Adrenal gland (tissue), 12 donors: ENCODE results near the gene RCC2. TPM values are rescaled to one million over a fixed set of nuclear protein-coding genes. Genes with fewer than 3 reads are reported as not detected.

Experiments used
- DNase-seq, 7 donors: peaks; one replicate each; pipeline ENCODE4 v3.0.0-alpha.2; 2019 to 2020
- H3K27ac ChIP-seq, 5 donors: fragments of 200-600 bp; sonication (generic) in 4 of 5; 1 replicate in 3 of 5; 2 replicates in 2 of 5; pipeline versions ENCODE4 v1.5.1 to v1.8.0; 2016 to 2020; ENCODE audit warnings: mild to moderate bottlenecking in 1 of 5
- H3K27me3 ChIP-seq: fragments of 200-600 bp; 2 replicates; pipeline ENCODE4 v1.8.0; 2021
- H3K36me3 ChIP-seq, 2 donors: fragments of 200-600 bp; replicated peaks in 1 of 2; 1 replicate in 1 of 2; 2 replicates in 1 of 2; pipeline versions ENCODE4 v1.5.1 to v1.8.0; 2018 to 2022
- H3K4me1 ChIP-seq, 2 donors: fragments of 200-600 bp; replicated peaks in 1 of 2; 1 replicate in 1 of 2; 2 replicates in 1 of 2; pipeline versions ENCODE4 v1.5.1 to v1.8.0; 2018 to 2021
- H3K4me3 ChIP-seq, 4 donors: fragments of 200-600 bp; sonication (generic) in 3 of 4; one replicate each; pipeline ENCODE4 v1.5.1; 2016 to 2018
- H3K9me3 ChIP-seq, 3 donors: fragments of 200-600 bp; sonication (generic) in 1 of 3; replicated peaks in 1 of 3; 1 replicate in 2 of 3; 2 replicates in 1 of 3; pipeline versions ENCODE4 v1.5.1 to v1.8.0; 2016 to 2021
- POLR2A ChIP-seq, 2 donors: fragments of 450-650 bp; IDR thresholded peaks; one replicate each; pipeline ENCODE4 v1.6.1; 2017; ENCODE audit warnings: antibody characterized with exemption in 2 of 2, mild to moderate bottlenecking in 2 of 2, moderate library complexity in 1 of 2
- whole genome bisulfite sequencing, 4 donors: extraction: QIAGEN DNeasy Blood & Tissue Kit in 2 of 4; methylation state at CpG; one replicate each; pipeline versions ENCODE4 v1.1.5 to v1.1.7; 2013 to 2017; 5-methylcytosine and 5-hydroxymethylcytosine counted together
- intact Hi-C, 2 donors: fragments of 100-400 bp; cut with DNase I; formaldehyde crosslinking; loops; one replicate each; pipeline versions ENCODE4 v1.14.1 to v1.15.0; 2022 to 2023
- polyA plus RNA-seq, 3 donors: library from polyadenylated mRNA; stranded (reverse); fragments of 200-250 nt in 2 of 3; fragments of 350-450 nt in 1 of 3; fragmentation: Illumina TruSeq in 1 of 3; extraction: RNeasy Lipid Tissue Mini Kit (QIAGEN cat#74804) in 1 of 3; gene quantifications; one replicate each; pipeline ENCODE4 v1.2.3, GENCODE V29; 2013 to 2014
- total RNA-seq, 9 donors: library from RNA; depleted of rRNA in 4 of 9; stranded (reverse); fragments of >200 nt in 4 of 9; fragments of 120-200 nt in 1 of 9; fragmentation: NEBNext Ultra II Directional in 1 of 9; extraction: Animal tissue kit (Norgen Biotek cat#: 25700) in 1 of 9; gene quantifications; one replicate each; pipeline versions ENCODE4 v1.1.0 to v1.2.4, GENCODE V29; 2013 to 2023
- TF ChIP-seq, protein P1 (sequence below), 6 experiments: fragments of 450-650 bp in 4 of 6; fragments of 200-600 bp in 2 of 6; sonication (generic) in 1 of 6; IDR thresholded peaks; 1 replicate in 5 of 6; 2 replicates in 1 of 6; pipeline versions ENCODE4 v1.5.1 to v1.8.0; 2016 to 2021; ENCODE audit warnings: antibody characterized with exemption in 6 of 6, mild to moderate bottlenecking in 2 of 6, moderate library complexity in 1 of 6
- donor health status: healthy with polysubstance abuse.
- donor health status: Bipolar disorder and iron deficiency.
- donor health status: DM: yes; HTN: yes; CAD: no.
- donor health status: DM: no; HTN: no; CAD: no.
- donor health status: DM: no; HTN: no; CAD: no.
- donor health status: DM: yes; HTN: yes; CAD: no.

Gene RCC2
- total and polyA plus RNA-seq, 12 donors: 19.3 to 38.3 (median 28.6) TPM

DNA sequence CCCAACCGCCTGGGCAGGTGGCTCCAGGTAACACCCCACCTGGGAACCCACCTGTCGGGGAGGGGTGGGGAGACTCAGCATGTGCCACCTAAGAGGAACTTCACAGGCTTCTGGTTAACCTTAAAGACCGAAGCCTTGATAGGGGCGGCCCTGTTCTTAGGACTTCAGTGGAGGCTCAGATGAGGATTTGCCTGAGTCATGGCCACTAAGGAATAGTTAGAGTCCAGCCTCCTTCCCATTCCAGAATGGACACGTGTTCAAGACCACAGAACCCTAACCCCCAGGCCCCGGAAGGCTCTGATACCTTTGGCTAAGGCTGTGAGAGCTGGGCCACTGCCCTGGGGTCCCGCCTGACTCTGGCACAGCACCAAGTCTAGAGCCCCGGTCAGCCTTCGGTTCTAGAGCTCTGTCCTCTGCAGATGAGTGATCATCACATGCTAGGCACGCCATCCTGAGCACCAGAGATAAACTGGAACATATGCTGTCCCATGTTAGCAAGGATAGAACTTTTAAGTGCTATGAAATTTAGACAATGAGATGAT is 47.2 kb downstream of the RCC2 start:
- WGBS, 4 donors: 55 to 76% (median 67%) methylated on average over 4 to 10 of the region's 10 CpGs
- no peak overlapping the region for H3K27ac ChIP-seq
- H3K27me3 ChIP-seq: no peaks in the 10 kb centered on the region
- TF ChIP-seq, protein P1, sequence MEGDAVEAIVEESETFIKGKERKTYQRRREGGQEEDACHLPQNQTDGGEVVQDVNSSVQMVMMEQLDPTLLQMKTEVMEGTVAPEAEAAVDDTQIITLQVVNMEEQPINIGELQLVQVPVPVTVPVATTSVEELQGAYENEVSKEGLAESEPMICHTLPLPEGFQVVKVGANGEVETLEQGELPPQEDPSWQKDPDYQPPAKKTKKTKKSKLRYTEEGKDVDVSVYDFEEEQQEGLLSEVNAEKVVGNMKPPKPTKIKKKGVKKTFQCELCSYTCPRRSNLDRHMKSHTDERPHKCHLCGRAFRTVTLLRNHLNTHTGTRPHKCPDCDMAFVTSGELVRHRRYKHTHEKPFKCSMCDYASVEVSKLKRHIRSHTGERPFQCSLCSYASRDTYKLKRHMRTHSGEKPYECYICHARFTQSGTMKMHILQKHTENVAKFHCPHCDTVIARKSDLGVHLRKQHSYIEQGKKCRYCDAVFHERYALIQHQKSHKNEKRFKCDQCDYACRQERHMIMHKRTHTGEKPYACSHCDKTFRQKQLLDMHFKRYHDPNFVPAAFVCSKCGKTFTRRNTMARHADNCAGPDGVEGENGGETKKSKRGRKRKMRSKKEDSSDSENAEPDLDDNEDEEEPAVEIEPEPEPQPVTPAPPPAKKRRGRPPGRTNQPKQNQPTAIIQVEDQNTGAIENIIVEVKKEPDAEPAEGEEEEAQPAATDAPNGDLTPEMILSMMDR (IDR thresholded peaks at IDR 0.05): no peak
- no peak for TF ChIP-seq POLR2A (IDR thresholded peaks at IDR 0.05)
- no peaks in the 10 kb centered on the region for H3K4me1 ChIP-seq
- H3K36me3 ChIP-seq: no peaks in the 10 kb centered on the region
- DNase-seq: no peak
- intact Hi-C loops: no loop called here
- H3K9me3 ChIP-seq: no peaks in the 10 kb centered on the region
- H3K4me3 ChIP-seq: no peak overlapping the region

DNA sequence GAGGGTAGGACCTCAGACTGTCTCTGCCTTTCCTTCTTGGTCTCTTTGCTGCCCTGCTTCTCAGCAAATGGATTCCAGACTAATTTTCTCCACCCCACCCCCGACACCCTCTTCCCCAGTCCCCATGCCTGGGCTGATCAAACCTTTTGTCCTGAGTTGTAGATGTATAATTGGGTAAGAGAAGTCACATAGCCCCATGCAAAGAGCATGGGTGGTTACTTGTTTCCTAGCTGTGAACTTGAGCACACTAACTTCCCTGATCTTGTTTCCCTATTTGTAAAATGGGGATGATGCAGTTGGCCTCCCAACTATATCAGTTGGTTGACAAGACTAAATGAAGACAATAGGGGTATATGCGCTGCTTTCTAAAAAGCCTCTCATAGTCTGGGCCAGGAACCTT is 58.3 kb downstream of the RCC2 start:
- no peak overlapping the region for H3K27ac ChIP-seq
- H3K27me3 ChIP-seq: no peaks in the 10 kb centered on the region
- intact Hi-C loops: no loop called here
- no peak for DNase-seq
- no peaks in the 10 kb centered on the region for H3K36me3 ChIP-seq
- H3K9me3 ChIP-seq: no peaks in the 10 kb centered on the region
- no peak for TF ChIP-seq POLR2A (IDR thresholded peaks at IDR 0.05)
- TF ChIP-seq, protein P1 (IDR thresholded peaks at IDR 0.05): no peak
- 74 to 91% (median 81%) methylated on average over 2 of the region's 2 CpGs for WGBS, 4 donors
- no peaks in the 10 kb centered on the region for H3K4me1 ChIP-seq
- H3K4me3 ChIP-seq: no peak overlapping the region

DNA sequence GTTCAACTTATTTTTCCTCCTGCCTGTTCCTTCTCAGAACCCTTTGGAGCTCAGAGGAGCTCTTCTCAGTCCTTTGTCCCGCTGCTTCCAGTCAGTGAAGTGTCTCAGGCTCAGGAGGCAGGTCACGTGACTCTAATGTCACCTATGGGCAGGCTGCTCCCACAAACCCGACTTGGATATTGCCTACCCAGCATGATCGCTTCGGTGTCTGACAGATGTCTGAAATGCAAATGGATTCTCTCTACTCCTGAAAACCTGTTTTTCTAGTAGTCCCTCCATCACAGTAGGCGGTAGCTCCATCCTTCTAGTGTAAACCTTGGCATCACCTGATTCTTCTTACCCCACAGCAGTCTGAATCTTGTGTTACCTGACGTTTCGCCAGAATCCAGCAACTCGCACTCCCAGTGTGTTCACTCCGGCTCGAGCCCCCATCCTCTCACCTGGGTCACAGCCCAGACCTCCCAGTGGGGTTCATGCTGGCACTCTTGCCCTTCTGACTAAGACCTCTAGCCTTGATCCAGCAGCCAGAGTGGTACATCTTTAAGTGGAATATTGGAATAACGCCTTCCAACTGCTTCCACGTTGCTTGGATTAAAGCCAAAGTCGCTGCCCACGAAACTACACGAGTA is 62.0 kb downstream of the RCC2 start:
- WGBS, 4 donors: 26 to 38% (median 30%) methylated on average over 13 to 16 of the region's 16 CpGs
- no peaks in the 10 kb centered on the region for H3K27me3 ChIP-seq
- no peaks in the 10 kb centered on the region for H3K36me3 ChIP-seq
- intact Hi-C loops: no loop called here
- no peak overlapping the region for H3K27ac ChIP-seq
- TF ChIP-seq POLR2A (IDR thresholded peaks at IDR 0.05): no peak
- TF ChIP-seq, protein P1 (IDR thresholded peaks at IDR 0.05): no peak
- no peak for DNase-seq
- H3K9me3 ChIP-seq: no peaks in the 10 kb centered on the region
- H3K4me1 ChIP-seq: no peaks in the 10 kb centered on the region
- no peak overlapping the region for H3K4me3 ChIP-seq

DNA sequence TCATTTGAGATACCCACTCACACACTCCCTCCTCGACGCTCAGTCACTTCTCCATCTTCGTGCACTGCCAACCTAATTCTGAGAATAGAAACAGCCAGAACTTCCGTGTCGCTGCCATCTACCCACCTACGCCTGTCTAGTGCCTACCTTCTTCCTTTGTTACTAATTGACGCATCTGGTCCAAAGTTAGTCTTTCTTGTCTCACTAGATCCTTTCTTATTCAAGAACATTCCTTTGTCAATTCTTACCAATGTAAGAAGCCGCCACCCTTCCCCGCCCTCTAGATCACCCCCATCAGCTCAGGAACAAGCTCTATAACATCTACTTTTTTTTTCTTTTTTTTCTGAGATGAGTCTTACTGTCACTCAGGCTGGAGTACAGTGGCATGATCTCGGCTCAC is 63.8 kb downstream of the RCC2 start:
- WGBS, 4 donors: 86 to 93% (median 91%) methylated on average over 10 of the region's 10 CpGs
- Histone ChIP-seq H3K9me3 (no peaks in the 10 kb centered on the region), H3K27me3 (no peaks in the 10 kb centered on the region)

More for the DNA sequence above, 63.8 kb downstream of the RCC2 start:
- H3K4me3 ChIP-seq: no peak overlapping the region
- intact Hi-C loops: no loop called here
- no peaks in the 10 kb centered on the region for H3K4me1 ChIP-seq
- TF ChIP-seq, protein P1 (IDR thresholded peaks at IDR 0.05): no peak
- no peak for TF ChIP-seq POLR2A (IDR thresholded peaks at IDR 0.05)
- H3K36me3 ChIP-seq: no peaks in the 10 kb centered on the region
- no peak for DNase-seq
- H3K27ac ChIP-seq: no peak overlapping the region
